NCI-H128 (cell line): ENCODE results near the gene DPPA5.
"Not testable (repeated sequence)": the region's sequence is repeated elsewhere in the genome, so short reads cannot be mapped to it uniquely, and the experiment has no call there.

Experiments used
- DNase-seq: peaks from one replicate; lab custom pipeline; 2025; ENCODE audit not compliant: unreplicated experiment; lab: John Stamatoyannopoulos, UW

DPPA5 gene

DNA sequence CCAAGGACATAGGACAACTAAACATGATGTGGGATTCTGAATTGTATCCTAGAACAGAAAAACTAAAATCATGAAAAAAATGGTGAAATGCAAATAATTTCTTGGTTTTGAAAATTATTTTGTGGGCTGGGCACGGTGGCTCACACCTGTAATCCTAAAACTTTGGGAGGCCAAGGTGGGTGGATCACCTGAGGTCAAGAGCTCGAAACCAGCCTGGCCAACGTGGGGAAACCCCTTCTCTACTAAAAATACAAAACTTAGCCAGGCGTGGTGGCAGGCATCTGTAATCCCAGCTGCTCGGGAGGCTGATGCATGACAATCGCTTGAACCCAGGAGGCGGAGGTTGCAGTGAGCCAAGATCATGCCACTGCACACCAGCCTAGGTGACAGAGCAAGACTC, 50.3 kb downstream of the DPPA5 start:
- not testable (repeated sequence) for DNase-seq
